PC-3 (cell line): ENCODE data around the gene NSL1. TPM values are rescaled to one million over a fixed set of nuclear protein-coding genes. Genes with fewer than 3 reads are reported as not detected.

ENCODE experiments used
- ATAC-seq: fragments of 200-7000 bp; cut with Tn5 transposase; 2 replicates; pipeline ENCODE4 v1.9.1; 2020; ENCODE audit warnings: mild to moderate bottlenecking, moderate library complexity
- BruUV-seq: library from RNA; stranded (reverse); fragments of 400-500 nt; replicated peaks from 2 replicates; lab custom pipeline; 2021; lab: Mats Ljungman, UMichigan
- CTCF ChIA-PET: fragments of 300-600 bp; sonication (Branson Sonifier 250); formaldehyde crosslinking; loops from one replicate; lab custom pipeline; 2022; ENCODE audit warnings: antibody characterized with exemption; lab: Charles Lee
- POLR2A ChIA-PET: fragments of 300-600 bp; sonication (Branson Sonifier 250); formaldehyde crosslinking; loops from one replicate; lab custom pipeline; 2022; ENCODE audit warnings: antibody characterized with exemption; ENCODE audit not compliant: unreplicated experiment; lab: Charles Lee
- DNase-seq: peaks from one replicate; pipeline ENCODE4 v3.0.0-alpha.2; 2015
- H2AFZ ChIP-seq: fragments of 300-600 bp; sonication (generic); 2 replicates; pipeline ENCODE4 v1.6.0; 2016; ENCODE audit warnings: antibody characterized with exemption, low read length
- H3F3A ChIP-seq: fragments of 300-600 bp; sonication (generic); one replicate; pipeline ENCODE4 v1.6.0; 2017; ENCODE audit warnings: antibody characterized with exemption, low read length, control low read depth, mild to moderate bottlenecking; ENCODE audit not compliant: unreplicated experiment
- H3K27ac ChIP-seq: fragments of 300-600 bp; sonication (generic); 2 replicates; pipeline ENCODE4 v1.5.1; 2016; ENCODE audit warnings: mild to moderate bottlenecking, low read length
- H3K27me3 ChIP-seq: fragments of 300-600 bp; sonication (generic); 2 replicates; pipeline ENCODE4 v1.6.1; 2016; ENCODE audit warnings: low read length, mixed read lengths
- H3K36me3 ChIP-seq: fragments of 300-600 bp; sonication (generic); 2 replicates; pipeline ENCODE4 v1.6.1; 2016; ENCODE audit warnings: low read depth, mixed run types, low read length, mixed read lengths
- H3K4me1 ChIP-seq: fragments of 300-600 bp; sonication (generic); 2 replicates; pipeline ENCODE4 v1.5.1; 2016; ENCODE audit warnings: low read length; ENCODE audit not compliant: insufficient read depth
- H3K4me2 ChIP-seq: fragments of 300-600 bp; sonication (generic); 2 replicates; pipeline ENCODE4 v1.6.0; 2016; ENCODE audit warnings: low read length
- H3K4me3 ChIP-seq: fragments of 300-600 bp; sonication (generic); 2 replicates; pipeline ENCODE4 v1.5.1; 2016; ENCODE audit warnings: mild to moderate bottlenecking, low read length, mixed read lengths
- H3K79me2 ChIP-seq: fragments of 300-600 bp; sonication (generic); 2 replicates; pipeline ENCODE4 v1.6.1; 2017; ENCODE audit warnings: low read length, mixed read lengths
- H3K9ac ChIP-seq: fragments of 300-600 bp; sonication (generic); 2 replicates; pipeline ENCODE4 v1.6.0; 2016; ENCODE audit warnings: mild to moderate bottlenecking, low read length
- H3K9me2 ChIP-seq: fragments of 300-600 bp; sonication (generic); replicated peaks from 2 replicates; pipeline ENCODE4 v1.6.1; 2016; ENCODE audit warnings: mixed run types, low read length, mixed read lengths
- H3K9me3 ChIP-seq: fragments of 300-600 bp; sonication (generic); 2 replicates; pipeline ENCODE4 v1.6.1; 2016; ENCODE audit warnings: low read length, mixed read lengths
- H4K20me1 ChIP-seq: fragments of 300-600 bp; sonication (generic); 2 replicates; pipeline ENCODE4 v1.6.1; 2016; ENCODE audit warnings: low read length, mixed read lengths
- CTCF ChIP-seq: fragments of 300-600 bp; sonication (generic); conservative IDR thresholded peaks from 2 replicates; pipeline ENCODE4 v1.5.1; 2017; ENCODE audit warnings: antibody characterized with exemption, low read depth, mild to moderate bottlenecking, low read length
- EZH2 ChIP-seq: fragments of 300-600 bp; sonication (generic); IDR thresholded peaks from one replicate; pipeline ENCODE4 v1.6.1; 2017; ENCODE audit warnings: antibody characterized with exemption, mild to moderate bottlenecking, low read length; ENCODE audit not compliant: unreplicated experiment
- EZH2phosphoT487 ChIP-seq: fragments of 300-600 bp; sonication (generic); IDR thresholded peaks from 2 replicates; pipeline ENCODE4 v1.6.1; 2018; ENCODE audit warnings: mild to moderate bottlenecking, antibody characterized with exemption, low read length, borderline replicate concordance
- intact Hi-C: fragments of 100-400 bp; cut with micrococcal nuclease; formaldehyde crosslinking; loops from 2 replicates; pipeline ENCODE4 v1.9.0; 2023
- total RNA-seq: library from RNA; depleted of rRNA; stranded (reverse); fragments of >200 nt; gene quantifications from 2 replicates; pipeline ENCODE4 v1.2.3, GENCODE V29; 2014

NSL1 gene
- total RNA-seq, 1 experiment from 2014 or later, result 56.1 TPM

- peak overlapping the region; percentile 67 for H2AFZ ChIP-seq
- H4K20me1 ChIP-seq, result no peaks in the 10 kb centered on the region
- intact Hi-C loops, result loop anchor here (2.0 to 5.0 kb wide), 2 partner anchors 16 to 224 kb away; no protein-coding TSS in a partner anchor
- no peaks in the 10 kb centered on the region for H3K9me2 ChIP-seq
- no peaks in the 10 kb centered on the region for H3K9me3 ChIP-seq
- peaks cover 70% of the 10 kb centered on the region for H3K27me3 ChIP-seq
- TF ChIP-seq EZH2 (no peak), EZH2phosphoT487 (no peak), CTCF (peak; percentile 40)
- ChIA-PET POLR2A (no interaction called here), CTCF (interaction anchor here (0.6 to 1.8 kb wide), 5 partner anchors 15 to 810 kb away, joined by 3 to 8 read pairs (median 3); no protein-coding TSS in a partner anchor)
- no TSS peak for BruUV-seq
- no peak overlapping the region for H3K9ac ChIP-seq
- ATAC-seq (peak; percentile 72), DNase-seq (peak; percentile 54)
- no peaks in the 10 kb centered on the region for H3F3A ChIP-seq
- peak overlapping the region; percentile 81 for H3K4me2 ChIP-seq
- peak overlapping the region; percentile 61 for H3K4me3 ChIP-seq
- no peaks in the 10 kb centered on the region for H3K79me2 ChIP-seq
- peaks cover 18% of the 10 kb centered on the region for H3K4me1 ChIP-seq
- H3K36me3 ChIP-seq, result no peaks in the 10 kb centered on the region
- no peak overlapping the region for H3K27ac ChIP-seq
Observed at GRCh38 chr1:212700892-212701819, 90.4 kb downstream of the NSL1 start.

- Histone ChIP-seq H3K4me3 (peak overlapping the region; percentile 61), H3K4me2 (peak overlapping the region; percentile 81), H3F3A (no peaks in the 10 kb centered on the region), H3K9ac (no peak overlapping the region), H2AFZ (peak overlapping the region; percentile 67), H3K9me3 (no peaks in the 10 kb centered on the region), H3K4me1 (peaks cover 18% of the 10 kb centered on the region), H3K36me3 (no peaks in the 10 kb centered on the region), H3K27ac (no peak overlapping the region), H3K79me2 (no peaks in the 10 kb centered on the region), H4K20me1 (no peaks in the 10 kb centered on the region), H3K27me3 (peaks cover 77% of the 10 kb centered on the region), H3K9me2 (no peaks in the 10 kb centered on the region)
- BruUV-seq, result no TSS peak
- DNase-seq, result no peak
- TF ChIP-seq CTCF (no peak), EZH2 (peak; percentile 100), EZH2phosphoT487 (peak; percentile 86; the same call in 1 of the 2 replicates)
- POLR2A ChIA-PET, result no interaction called here
- CTCF ChIA-PET, result interaction anchor here (1.8 kb wide), 1 partner anchor 35 kb away, joined by 8 read pairs; no protein-coding TSS in a partner anchor
- ATAC-seq, result peak; percentile 23
- intact Hi-C loops, result loop anchor here (2.0 to 5.0 kb wide), 2 partner anchors 16 to 223 kb away; no protein-coding TSS in a partner anchor
Observed at GRCh38 chr1:212700223-212700891, 91.2 kb downstream of the NSL1 start.
